Measurements from ENCODE around the gene TUBGCP3.

- no peak for TF ChIP-seq CTCF (IDR thresholded peaks at IDR 0.05)
- TF ChIP-seq POLR2A (IDR thresholded peaks at IDR 0.05) = no peak
Measured at GRCh38 chr13:112513761-112514160, 74.2 kb downstream of the TUBGCP3 start.
